Measurements from ENCODE around the gene HES6.

HES6 gene

DNA sequence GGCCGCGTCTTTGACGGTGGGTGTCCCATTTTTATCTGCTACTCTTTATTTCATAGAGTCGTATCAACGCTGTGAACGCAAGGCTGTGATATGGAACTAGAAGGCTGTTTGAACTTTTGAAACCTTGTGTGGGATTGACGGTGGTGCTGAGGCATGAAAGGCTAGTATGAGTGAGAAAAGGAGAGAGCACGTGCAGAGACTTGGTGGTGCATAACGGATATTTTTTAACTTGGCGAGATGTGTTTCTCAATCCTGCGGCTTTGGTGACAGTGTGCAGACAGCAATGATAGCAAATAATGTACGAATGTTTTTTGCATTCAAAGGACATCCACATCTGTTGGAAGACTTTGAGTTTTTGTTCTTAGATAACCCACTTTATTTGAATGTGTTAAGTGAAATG, 6.2 kb downstream of the HES6 start:
- DNase-seq (ENCODE audit: low spot score): no peak

DNA sequence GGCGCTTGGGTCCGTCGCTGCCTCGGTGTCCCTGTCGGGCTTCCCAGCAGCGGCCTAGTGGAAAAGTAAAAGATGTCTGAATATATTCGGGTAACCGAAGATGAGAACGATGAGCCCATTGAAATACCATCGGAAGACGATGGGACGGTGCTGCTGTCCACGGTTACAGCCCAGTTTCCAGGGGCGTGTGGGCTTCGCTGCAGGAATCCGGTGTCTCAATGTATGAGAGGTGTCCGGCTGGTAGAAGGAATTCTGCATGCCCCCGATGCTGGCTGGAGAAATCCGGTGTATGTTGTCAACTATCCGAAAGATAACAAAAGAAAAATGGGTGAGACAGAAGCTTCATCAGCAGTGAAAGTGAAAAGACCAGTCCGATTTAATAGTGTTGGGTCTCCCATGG, 8.0 kb downstream of the HES6 start:
- no peak for DNase-seq (ENCODE audit: low spot score)

DNA sequence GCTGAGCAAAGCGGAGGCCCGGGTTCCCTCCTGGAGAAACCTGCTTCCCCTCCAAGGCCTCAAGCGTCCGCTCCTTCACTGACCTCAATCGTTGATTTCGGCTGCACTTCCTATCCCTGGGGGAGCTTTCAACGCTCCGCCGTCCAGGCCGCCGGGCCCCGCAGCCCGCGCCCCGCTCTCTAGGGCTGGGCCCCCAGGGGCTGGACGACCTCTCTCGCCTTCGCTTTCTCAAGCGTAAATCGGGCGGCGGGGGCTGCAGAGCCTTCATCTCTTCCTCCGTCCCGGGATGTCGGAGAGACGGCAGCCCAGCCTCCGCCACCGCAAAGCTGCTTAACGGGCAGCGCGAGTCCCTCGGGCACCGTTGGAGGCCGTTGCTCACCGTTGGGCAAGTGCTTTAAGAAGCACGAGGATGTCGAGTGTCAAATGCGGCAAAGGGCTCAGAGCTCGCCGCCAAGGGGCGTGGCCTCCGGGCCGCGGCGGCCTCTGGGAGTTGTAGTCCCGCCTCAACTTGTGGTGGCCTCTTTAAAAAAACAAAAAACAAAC, 8.5 kb downstream of the HES6 start:
- DNase-seq (ENCODE audit: low spot score): peak; percentile 74

DNA sequence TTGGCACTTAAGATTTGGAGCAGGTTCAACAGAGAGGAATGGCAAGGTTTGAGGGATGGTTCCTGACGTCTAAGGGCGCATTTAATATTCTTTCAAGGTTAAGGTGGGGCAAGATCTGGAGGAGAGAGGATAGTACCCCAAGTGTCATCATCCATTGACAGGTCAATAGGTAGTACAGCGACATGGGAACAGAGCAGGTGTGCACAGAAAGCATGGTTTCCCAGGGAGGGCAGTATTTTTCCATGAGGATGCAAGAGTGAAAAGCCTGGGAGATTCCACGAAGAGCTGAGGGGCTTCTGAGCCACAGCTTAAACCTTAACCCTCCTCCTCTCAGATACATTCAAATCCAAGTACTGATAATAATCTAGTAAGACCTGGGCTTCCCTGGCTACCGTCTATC, 9.1 kb downstream of the HES6 start:
- no peak for DNase-seq (ENCODE audit: low spot score)

DNA sequence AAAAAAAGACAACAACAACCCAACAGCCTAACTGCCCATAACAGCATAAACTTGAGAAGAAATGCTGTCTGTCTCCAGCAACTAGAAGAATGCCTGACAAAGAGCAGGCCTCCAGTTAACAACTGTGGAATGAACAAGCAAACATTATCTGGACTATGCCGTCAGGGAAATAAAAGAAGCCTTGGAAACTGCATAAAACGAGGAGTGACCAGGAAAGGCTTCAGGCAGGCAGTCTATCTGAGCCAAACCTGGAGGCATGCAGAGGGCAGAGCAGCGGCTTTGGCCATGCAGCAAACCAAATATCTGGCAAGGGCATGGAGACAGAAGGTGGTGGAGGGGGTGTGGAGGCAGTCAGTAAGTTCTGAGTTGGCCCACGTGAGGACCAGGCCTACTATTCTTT, 11.1 kb downstream of the HES6 start:
- no peak for DNase-seq (ENCODE audit: low spot score)

DNA sequence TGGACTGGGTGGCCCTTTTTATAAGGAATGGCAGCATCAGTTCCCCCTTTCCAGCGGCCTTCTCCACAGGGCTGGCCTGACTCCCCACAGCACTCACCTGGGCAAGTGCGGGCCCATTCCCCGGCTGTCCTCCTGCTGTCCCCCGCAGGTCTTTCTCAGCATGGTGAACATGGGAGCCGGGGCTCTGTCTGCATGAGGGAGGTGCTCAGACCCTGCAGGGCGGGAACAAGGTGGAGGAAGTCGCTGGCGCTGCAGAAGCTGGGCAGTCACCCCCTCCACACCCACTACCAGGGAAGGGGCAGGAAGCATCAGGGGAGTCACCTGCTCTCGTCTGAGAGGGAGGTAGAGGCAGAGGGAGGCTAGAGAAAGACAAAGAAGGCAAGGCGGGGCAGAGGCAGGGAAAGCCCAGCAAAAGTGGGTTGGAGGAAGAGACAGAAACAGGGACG, 12.2 kb downstream of the HES6 start:
- no peak for DNase-seq (ENCODE audit: low spot score)

DNA sequence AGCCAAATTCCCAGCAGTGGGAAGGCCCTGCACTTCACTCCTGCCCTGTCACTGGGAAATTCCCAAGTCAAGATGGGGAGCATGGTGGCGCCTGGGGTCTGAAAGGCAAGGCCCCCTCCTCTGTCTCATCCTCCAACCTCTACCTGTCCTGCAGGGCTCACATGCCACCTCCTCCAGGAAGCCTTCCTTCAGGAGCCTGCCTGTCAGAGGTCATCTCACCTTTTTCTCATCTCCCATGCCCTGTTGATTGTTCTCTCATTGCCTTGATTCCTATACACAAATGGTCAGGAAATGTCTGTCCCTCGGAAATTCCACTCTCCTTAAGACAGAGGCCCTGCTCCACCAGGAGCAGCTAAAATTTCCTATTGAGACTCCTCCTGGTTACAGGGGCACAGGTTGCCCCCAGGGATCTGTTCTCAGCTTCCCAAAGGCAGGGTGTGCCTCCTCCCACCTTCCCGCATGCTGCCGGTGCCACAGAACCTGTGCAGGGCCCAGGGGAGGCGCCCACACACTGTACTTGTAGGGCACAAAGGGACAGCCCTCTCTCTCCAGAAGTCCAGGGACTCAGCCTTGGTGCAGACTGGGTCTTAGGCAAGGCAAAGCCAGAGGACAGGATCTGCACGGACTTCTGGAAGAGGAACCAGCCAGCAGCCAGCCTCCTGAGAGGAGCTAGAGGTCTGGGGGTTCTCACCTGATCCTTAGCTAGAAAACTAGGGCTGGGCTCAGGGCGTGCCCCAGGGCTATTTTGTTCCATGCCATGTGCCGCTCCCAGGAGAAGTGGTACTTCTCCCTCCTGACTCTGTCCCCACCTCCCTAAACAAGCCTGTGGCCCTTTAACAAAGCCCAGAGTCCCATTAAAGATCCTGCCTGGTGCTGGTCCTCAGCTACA, 12.9 kb downstream of the HES6 start:
- no peak for DNase-seq (ENCODE audit: low spot score)

DNA sequence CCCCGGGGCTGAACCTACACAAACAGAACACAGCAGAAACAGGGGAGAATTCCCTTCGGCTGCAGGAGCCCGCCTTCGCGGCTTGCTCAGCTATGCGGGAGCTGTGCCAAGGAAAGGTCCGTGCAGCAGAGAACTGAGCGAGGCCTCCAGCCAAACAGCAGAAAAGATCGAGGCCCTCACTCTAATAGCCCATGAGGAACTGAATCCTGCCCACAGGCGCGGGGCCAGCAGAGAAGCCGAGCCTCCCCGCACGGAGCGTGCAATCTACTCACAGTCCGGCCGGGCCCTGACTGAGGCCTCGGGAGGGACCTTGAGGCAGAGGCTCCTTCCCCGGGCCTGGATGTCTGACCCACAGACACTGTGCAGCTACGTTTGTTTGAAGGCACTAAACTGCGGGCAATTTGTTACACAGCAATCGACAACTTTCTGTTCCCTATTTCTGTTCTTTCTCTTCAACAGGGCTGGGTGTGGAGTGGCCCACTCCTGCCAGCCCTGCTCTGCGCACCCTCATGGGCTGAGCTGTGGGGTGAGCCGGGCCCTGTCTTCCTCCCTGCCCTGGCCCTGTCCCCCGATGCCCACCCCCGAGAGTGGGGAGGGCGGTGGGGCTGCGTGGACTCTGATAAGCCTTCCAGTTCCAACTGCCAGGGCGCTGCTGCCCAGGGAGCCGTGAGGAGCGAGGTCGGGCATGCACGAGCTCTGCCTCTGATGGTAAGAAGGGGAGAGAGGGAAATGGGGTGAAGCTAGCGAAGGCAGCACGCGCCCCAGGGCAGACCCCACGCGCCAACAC, 13.7 kb downstream of the HES6 start:
- DNase-seq (ENCODE audit: low spot score): no peak

DNA sequence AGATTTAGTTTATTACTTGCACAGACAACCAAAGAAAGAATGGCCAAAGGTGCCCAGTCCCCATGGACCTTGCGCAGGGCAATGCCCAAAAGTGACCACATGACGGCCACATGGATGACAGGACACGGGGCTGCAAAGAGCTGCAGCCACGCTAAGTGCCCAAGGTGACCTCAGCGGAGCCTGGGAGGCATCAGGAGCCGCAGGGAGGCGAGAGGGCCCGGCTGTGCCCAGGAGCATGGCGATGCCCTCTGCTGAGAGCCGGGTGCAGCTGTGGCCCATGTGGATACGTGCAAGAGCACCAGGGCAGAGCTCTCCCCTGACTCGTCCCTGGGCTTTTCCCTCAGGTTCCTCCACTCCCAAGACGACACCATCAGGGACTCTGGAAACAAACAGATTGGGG, 14.7 kb downstream of the HES6 start:
- DNase-seq (ENCODE audit: low spot score): no peak

DNA sequence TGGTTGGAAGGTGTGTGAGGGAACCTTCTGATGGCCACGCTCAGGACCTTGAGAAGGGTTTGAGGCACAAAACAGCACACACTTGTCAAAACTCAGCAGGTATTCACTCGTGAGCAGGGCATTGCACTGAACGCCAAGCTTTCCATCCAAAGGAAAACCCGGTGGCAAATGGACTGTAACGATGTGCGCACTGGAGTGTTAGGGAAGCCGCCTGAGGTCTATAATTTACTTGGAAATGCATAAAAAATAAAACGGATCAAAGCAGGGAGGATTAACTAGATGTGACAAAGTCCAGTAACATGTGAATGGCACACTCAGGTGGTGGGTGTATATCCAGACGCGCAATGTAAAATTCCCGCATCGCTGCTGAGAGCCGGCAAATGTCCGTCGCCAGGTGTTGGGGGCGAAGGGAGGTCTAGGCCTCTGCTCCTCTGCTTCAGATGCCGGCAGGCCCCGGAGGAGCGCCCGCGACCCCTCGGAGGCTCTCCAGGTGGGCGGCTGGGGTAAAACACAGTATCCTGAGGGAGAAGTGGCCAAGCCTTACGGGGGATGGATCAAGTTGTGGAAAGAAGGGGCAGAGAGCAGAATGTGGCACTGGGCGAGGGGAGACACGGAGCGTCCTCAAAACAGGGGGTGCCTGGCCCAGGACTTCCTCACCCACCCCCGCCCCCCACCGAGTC, 15.3 kb downstream of the HES6 start:
- DNase-seq (ENCODE audit: low spot score): no peak

DNA sequence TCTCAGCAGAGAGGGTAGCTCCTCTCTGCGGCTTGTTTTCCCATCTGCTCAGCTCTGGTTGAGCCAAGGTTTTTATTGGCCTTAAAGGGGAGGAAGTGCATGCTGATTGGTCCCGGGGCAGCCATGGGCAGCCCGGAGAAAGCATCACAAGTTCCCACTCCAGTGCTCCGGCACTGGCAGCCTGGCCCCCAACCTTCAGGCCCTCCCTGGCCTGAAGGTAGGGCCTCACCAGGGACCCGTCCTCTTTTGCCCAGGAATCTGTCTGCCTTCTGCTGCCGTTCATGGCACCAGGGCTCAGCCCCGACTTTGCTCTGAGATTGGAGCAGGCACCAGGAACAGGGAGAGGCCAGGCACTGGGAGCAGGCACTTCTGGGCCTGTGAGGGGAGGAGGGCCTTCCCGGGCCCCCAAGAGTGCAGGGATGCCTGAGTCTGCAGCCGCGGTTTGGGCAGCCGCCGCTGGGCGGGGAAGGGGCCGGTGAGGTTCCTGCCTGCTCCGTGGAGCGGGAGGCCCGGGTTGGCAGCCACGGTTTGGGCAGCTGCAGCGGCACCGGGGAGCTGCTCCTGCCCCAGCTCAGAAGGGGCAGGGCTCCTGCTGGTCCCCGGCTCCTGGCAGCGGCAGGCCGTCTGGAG, 18.8 kb downstream of the HES6 start:
- no peak for DNase-seq (ENCODE audit: low spot score)

DNA sequence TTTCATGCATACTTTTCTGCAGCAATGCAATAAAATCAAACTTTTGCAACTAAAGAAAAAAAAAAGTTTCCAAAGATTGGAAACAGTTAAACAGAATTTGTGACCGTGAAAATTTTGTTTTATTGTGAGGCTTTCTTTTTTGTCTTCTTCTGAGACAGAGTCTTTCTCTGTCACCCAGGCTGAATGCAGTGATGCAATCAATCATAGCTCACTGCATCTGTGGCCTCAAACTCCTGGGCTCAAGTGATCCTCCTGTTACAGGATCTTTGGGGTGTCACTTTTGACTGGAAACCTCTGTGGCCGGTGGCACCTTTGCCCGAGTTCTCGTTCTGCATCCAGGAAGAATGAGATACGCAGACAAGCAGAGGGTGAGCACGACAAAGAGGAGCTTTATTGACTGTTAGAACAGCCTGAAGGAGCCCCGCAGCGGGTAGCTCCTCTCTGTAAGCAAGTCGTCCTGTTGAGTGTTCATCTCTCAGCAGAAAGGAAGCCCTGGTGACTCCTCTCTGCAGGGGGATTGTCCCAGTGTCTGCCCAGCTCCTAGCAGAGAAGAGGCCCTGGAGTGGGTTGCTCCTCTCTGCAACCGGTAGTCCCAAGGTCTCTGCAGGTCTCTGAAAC, 19.5 kb downstream of the HES6 start:
- no peak for DNase-seq (ENCODE audit: low spot score)

DNA sequence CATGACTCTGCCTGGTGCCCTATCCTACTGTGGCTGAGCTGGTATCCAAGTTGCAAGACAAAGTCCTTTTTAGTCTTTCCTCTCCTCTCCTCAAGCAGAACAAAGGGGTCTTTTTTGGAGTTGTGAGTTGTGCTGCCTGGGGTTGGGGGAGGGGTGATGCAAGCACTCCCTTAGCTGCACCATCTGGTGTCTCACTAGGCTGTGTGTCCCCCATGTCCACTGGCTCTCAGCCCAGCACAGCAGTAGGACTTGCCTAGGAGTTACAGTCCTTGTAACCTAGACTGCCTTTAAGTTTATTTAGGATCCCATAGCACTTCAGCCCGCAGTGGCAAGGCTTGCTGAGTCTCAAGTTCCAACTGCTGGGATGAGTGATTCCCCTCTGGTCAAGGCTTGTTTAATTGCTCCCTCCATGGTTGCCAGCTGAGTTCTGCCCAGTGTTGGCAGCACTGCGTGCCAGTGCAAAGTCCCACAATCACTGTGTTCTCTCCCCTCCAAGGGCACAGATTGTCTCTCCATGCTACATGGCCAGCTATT, 23.1 kb downstream of the HES6 start:
- DNase-seq (ENCODE audit: low spot score): no peak

DNA sequence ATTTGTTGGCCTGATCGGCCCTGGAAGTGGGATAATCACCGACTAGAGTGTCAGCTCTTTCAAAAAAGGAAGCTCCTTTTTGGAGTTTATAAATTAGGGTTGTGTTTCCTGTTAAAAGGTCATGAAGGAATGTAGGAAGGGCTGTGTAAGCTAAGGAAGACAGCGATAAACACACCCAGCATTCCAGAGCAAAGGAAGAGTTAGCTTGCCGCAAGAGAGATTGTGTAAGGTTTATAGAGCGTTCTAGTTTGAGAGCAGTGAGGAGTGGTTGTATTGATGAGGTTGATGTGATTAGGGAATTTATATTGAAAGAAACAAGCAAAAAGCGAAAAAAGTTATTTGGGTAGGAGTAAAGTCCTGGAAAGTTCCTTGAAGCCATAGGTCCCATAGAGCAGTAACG, 32.8 kb downstream of the HES6 start:
- no peak for DNase-seq (ENCODE audit: low spot score)

DNA sequence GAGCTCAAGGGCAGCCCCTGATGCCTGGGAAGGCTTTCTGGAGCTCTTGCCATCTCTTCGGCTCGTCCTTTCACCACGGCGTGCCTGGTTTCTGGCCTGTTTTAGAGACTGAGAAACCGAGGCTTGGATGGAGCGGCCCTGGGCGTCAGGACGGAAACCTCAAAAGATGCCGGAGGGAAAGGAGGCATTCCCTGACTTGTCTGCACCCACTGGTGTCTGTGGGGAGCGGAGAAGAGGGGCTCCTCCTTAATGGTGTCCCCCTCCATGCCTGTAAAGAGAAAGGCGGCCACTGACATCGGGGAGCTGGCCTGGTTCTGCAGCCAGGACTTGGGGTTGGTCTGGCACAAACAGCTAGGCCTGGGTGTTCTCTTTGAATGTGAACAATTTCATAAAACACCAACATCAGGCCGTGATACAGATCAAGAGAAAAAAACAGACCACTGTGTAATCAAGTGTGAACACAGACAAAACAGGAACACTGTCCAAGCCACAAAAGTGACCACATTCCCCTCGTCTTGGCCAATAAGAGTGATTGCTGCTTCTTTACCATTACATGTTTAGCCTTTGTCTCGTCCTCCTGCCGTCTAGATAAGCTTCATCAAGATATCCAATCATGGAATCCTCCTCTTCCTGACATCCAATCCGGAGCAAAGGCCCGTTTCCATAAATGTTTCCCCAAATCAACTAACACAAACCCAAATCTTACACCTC, 35.7 kb downstream of the HES6 start:
- no peak for DNase-seq (ENCODE audit: low spot score)

DNA sequence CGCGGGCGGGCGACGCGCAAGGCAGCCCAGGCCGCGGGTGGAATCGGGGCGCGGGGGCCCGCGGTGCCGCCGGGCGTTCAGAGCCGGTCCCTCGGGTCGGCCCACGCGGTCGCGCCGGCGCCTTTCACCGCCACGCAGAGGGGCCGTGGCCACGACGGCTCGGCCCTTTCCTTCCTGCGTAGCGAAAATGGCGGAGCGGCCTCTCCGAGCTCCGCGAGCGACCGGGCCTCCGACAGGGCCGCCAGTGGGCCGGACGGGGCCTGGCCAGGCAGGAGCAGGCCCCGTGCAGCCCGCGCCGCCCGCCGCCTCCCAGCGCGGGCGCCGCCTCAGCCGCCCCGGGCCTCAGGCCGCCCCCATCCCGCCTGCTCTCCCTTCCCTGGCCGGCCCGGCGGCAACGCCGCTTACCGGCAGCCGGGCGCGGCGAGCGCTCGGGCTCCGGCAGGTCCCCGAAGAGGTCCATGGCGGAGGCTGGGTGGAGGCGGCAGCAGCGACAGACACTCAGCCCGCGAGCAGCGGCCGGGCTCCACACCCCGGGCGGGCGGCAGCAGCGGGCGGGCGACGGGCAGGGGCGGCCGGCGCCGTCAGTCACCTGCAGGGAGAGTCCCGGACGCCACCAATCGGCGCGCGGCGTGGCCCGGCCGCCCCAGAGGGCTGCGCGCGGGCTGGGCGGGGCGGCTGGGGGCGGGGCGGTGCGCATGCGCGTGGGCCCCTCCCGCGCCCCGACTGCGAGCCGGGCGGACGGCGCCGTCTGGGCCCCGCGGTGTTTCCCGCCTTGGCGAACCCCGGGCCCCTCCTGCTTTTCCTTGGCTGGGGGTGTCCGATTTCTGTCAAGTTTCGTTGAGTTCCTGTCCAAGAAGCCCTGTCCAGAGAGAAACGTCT, 36.5 kb downstream of the HES6 start, which contains the start of gene ILKAP:
Gene ILKAP, minus strand, starts transcription at position 602 of the 879 bp plus-strand sequence. Its CDS starts 142 bp downstream, at position 460.
- peak; percentile 89 for DNase-seq (ENCODE audit: low spot score)

DNA sequence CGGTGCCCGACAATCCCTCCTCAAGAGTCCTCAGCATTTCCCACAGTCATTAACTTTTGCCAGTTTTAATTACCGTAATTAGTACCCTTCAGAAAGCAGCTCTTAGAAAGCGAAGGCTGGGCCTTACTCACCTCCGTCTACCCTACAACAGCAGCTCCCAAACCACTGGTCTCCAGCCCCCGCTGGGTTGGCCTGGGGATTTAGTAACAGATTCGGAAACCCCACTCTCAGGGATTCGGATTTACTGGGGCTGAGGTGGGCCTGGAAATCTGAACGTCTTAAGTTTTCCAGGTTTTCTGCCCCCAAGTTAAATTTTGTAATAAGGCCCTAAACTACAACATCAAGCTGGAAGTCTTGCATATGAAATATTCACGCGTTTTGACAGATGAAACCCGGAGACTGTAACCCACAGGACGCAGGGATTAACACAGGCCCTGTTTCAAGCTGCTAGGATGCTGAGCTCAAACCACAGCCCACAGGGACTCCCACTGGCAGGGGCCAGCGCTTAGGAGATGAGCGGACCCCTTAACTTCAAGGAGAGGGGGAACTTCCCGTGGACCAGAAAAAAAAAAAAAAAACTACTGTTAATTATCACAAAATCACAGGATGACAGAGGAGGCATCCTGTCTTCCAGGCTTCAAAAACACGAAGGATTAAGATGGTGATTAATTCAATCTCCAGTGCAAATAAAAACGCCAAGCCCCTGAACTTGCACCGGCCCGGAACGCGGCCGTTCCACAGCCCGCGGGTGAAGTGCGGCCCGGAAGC, 37.3 kb downstream of the HES6 start:
- peak; percentile 12 for DNase-seq (ENCODE audit: low spot score)

DNA sequence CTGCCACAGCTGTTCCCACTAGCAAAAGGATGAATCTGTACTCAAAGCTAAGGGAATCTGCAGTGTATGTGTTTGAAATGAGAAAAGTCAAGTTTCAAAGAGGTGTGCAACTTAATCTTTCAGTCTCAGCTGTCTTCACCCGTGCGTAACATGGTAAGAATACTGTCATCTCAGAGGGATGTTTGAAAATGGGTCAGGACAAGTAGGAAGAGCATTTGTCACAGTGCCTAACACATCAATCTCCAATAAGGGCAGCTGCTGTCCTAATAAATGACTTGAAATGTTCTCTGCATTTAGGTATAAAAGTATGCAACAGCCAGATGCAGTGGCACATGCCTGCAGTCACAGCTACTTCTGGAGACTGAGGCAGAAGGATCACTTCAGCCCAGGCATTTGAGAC, 49.4 kb downstream of the HES6 start:
- DNase-seq (ENCODE audit: low spot score): no peak

Measured in CD4-positive, alpha-beta T cell treated with Interleukin-15 for 4 hours (primary cell).